Esophagus squamous epithelium (tissue), 5 donors: Measurements from ENCODE around the gene SNAPC2. TPM values are rescaled to one million over a fixed set of nuclear protein-coding genes. Genes with fewer than 3 reads are reported as not detected.

Experiments
- DNase-seq: peaks from one replicate; lab custom pipeline; 2025; lab: John Stamatoyannopoulos, UW
- H3K27ac ChIP-seq, 4 donors: fragments of 200-600 bp; sonication (generic); one replicate each; pipeline ENCODE4 v1.5.1; 2016 to 2019; ENCODE audit warnings: mild to moderate bottlenecking in 1 of 4
- H3K27me3 ChIP-seq, 4 donors: fragments of 200-600 bp; sonication (generic); 1 replicate in 3 of 4; 2 replicates in 1 of 4; pipeline versions ENCODE4 v1.5.1 to v1.6.0; 2017 to 2021; ENCODE audit warnings: antibody characterized with exemption in 1 of 4
- H3K36me3 ChIP-seq, 3 donors: fragments of 200-600 bp; sonication (generic); one replicate each; pipeline ENCODE4 v1.5.1; 2016 to 2019
- H3K4me1 ChIP-seq, 3 donors: fragments of 200-600 bp; sonication (generic); one replicate each; pipeline ENCODE4 v1.5.1; 2017 to 2019
- H3K4me3 ChIP-seq, 4 donors: fragments of 200-600 bp; sonication (generic); 1 replicate in 3 of 4; 2 replicates in 1 of 4; pipeline ENCODE4 v1.5.1; 2016 to 2019; ENCODE audit warnings: mild to moderate bottlenecking in 2 of 4, moderate library complexity in 1 of 4
- H3K9me3 ChIP-seq, 3 donors: fragments of 200-600 bp; sonication (generic); one replicate each; pipeline ENCODE4 v1.5.1; 2016 to 2019
- CTCF ChIP-seq, 6 experiments: fragments of 450-650 bp in 4 of 6; fragments of 200-600 bp in 2 of 6; sonication (generic) in 2 of 6; IDR thresholded peaks; one replicate each; pipeline ENCODE4 v1.5.1; 2016 to 2019; ENCODE audit warnings: antibody characterized with exemption in 6 of 6, mild to moderate bottlenecking in 4 of 6, moderate library complexity in 4 of 6
- POLR2A ChIP-seq, 4 donors: fragments of 450-650 bp; IDR thresholded peaks; one replicate each; pipeline ENCODE4 v1.6.1; 2017; ENCODE audit warnings: antibody characterized with exemption in 4 of 4, mild to moderate bottlenecking in 4 of 4, moderate library complexity in 3 of 4
- WGBS, 2 donors: methylation state at CpG; one replicate each; pipeline ENCODE4 v1.1.5; 2018; 5-methylcytosine and 5-hydroxymethylcytosine counted together
- intact Hi-C: fragments of 100-400 bp; cut with DNase I; formaldehyde crosslinking; loops from one replicate; pipeline ENCODE4 v1.15.0; 2022
- total RNA-seq, 4 donors: library from RNA; depleted of rRNA; stranded (reverse); fragments of >200 nt; gene quantifications; one replicate each; pipeline ENCODE4 v1.1.0, GENCODE V29; 2016
- donor health status: DM: yes; HTN: yes; CAD: no.

SNAPC2 gene
- total RNA-seq, 4 donors from 2014 or later, result 6.2 to 10.9 (median 6.4) TPM

GRCh38 chr19:7944177-7944761, 24.1 kb downstream of the SNAPC2 start:
- Histone ChIP-seq H3K9me3 (no peaks in the 10 kb centered on the region), H3K4me3 (peak overlapping the region; percentile 82 to 90 (median 86)), H3K27ac (peak overlapping the region; percentile 90 to 99 (median 98)), H3K27me3 (no peaks in the 10 kb centered on the region), H3K4me1 (peaks cover 11 to 41% (median 14%) of the 10 kb centered on the region in 3 donors), H3K36me3 (peaks cover 0 to 22% (median 9%) of the 10 kb centered on the region in 3 donors)
- 21 to 29% methylated on average over 14 to 16 of the region's 18 CpGs for WGBS, 2 donors
- peak; percentile 45 for DNase-seq
- intact Hi-C loops, result loop anchor here (10.0 kb wide), 1 partner anchor 311 kb away; no protein-coding TSS in a partner anchor
- TF ChIP-seq CTCF (IDR thresholded peaks at IDR 0.05), result peak; percentile 75 to 91 (median 88)
- TF ChIP-seq POLR2A (IDR thresholded peaks at IDR 0.05), result no peak

GRCh38 chr19:7947939-7948338, 27.8 kb downstream of the SNAPC2 start:
- 80 to 85% methylated on average over 4 of the region's 4 CpGs for WGBS, 2 donors
- Histone ChIP-seq H3K4me1 (peaks cover 3 to 11% (median 4%) of the 10 kb centered on the region in 3 donors), H3K9me3 (no peaks in the 10 kb centered on the region), H3K27ac (no peak overlapping the region), H3K36me3 (no peaks in the 10 kb centered on the region), H3K27me3 (no peaks in the 10 kb centered on the region), H3K4me3 (no peak overlapping the region)
- no peak for TF ChIP-seq CTCF (IDR thresholded peaks at IDR 0.05)
- TF ChIP-seq POLR2A (IDR thresholded peaks at IDR 0.05), result no peak
- DNase-seq, result no peak
- intact Hi-C loops, result loop anchor here (10.0 kb wide), 1 partner anchor 307 kb away; no protein-coding TSS in a partner anchor

GRCh38 chr19:7953060-7953459, 32.9 kb downstream of the SNAPC2 start:
- intact Hi-C loops, result no loop called here
- H3K27ac ChIP-seq, result no peak overlapping the region
- TF ChIP-seq CTCF (IDR thresholded peaks at IDR 0.05) (no peak), POLR2A (IDR thresholded peaks at IDR 0.05) (no peak)

GRCh38 chr19:7953576-7953975, 33.4 kb downstream of the SNAPC2 start:
- TF ChIP-seq CTCF (IDR thresholded peaks at IDR 0.05) (no peak), POLR2A (IDR thresholded peaks at IDR 0.05) (no peak)
- DNase-seq, result no peak
- H3K9me3 ChIP-seq, result no peaks in the 10 kb centered on the region
- intact Hi-C loops, result no loop called here
- no peak overlapping the region for H3K4me3 ChIP-seq
- H3K27me3 ChIP-seq, result no peaks in the 10 kb centered on the region
- 81 to 83% methylated on average over 6 to 7 of the region's 7 CpGs for WGBS, 2 donors
- peaks cover 0 to 4% (median 0%) of the 10 kb centered on the region in 3 donors for H3K4me1 ChIP-seq
- H3K27ac ChIP-seq, result no peak overlapping the region
- H3K36me3 ChIP-seq, result peaks cover 0 to 12% (median 0%) of the 10 kb centered on the region in 3 donors

More at GRCh38 chr19:7953060-7953459, 32.9 kb downstream of the SNAPC2 start:
- WGBS, 2 donors, result 11 to 12% methylated on average over 3 of the region's 3 CpGs
- Histone ChIP-seq H3K4me3 (no peak overlapping the region), H3K4me1 (peaks cover 0 to 4% (median 0%) of the 10 kb centered on the region in 3 donors), H3K36me3 (peaks cover 0 to 7% (median 0%) of the 10 kb centered on the region in 3 donors), H3K27me3 (no peaks in the 10 kb centered on the region), H3K9me3 (no peaks in the 10 kb centered on the region)
- no peak for DNase-seq

GRCh38 chr19:7955696-7956095, 35.6 kb downstream of the SNAPC2 start:
- H3K27ac ChIP-seq, result no peak overlapping the region
- peaks cover 0 to 4% (median 0%) of the 10 kb centered on the region in 3 donors for H3K4me1 ChIP-seq
- H3K27me3 ChIP-seq, result no peaks in the 10 kb centered on the region
- H3K9me3 ChIP-seq, result no peaks in the 10 kb centered on the region
- 88 to 90% methylated on average over 10 to 11 of the region's 11 CpGs for WGBS, 2 donors
- DNase-seq, result no peak
- intact Hi-C loops, result no loop called here
- H3K36me3 ChIP-seq, result peaks cover 0 to 31% (median 0%) of the 10 kb centered on the region in 3 donors
- no peak overlapping the region for H3K4me3 ChIP-seq
- TF ChIP-seq POLR2A (IDR thresholded peaks at IDR 0.05) (no peak), CTCF (IDR thresholded peaks at IDR 0.05) (no peak)
